ENCODE measurements around the gene ATXN1.

ATXN1 gene

DNA sequence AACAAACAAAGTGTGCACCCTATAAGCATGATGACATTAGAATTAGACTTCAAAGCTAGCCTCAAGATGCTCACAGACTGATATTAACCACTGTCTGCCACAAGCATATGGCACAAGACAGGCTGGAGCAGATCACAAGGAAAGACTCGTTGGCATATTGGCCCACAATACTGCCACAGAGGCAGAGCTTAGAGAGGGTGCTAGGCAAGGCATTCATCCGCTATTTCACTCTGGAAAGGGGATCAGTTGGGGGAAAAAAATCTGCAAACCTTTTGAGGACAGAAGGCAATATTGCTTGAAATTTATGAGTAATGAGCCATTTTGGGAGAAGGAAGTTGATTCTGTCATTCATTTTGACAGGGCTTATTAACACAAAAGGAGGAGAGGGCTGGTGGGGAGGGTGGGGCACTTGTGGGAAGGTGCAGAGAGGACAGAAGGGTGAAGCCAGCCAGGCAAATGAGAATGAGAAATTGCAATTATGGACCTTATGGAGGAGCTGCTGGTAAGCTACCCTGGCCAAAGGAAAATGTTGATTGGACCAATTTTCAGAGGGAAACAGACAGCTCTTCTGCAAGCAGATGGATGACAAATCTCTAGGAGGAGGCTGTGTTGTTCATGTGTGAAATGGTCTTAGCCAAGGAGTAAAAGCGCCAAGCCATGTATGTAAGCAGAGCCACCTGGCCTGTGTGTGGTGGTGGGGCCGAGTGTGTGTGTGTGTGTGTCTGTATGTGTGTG, 335.2 kb downstream of the ATXN1 start:
- no peak for TF ChIP-seq EZH2phosphoT487 (conservative IDR thresholded peaks at IDR 0.05; ENCODE audit: low read length)
- TF ChIP-seq CTCF (IDR thresholded peaks at IDR 0.05; ENCODE audit: insufficient read depth, low read length, poor library complexity, severe bottlenecking), result no peak
- H3K9me3 ChIP-seq (ENCODE audit: insufficient read depth, low read length), result no peaks in the 10 kb centered on the region
- H4K20me1 ChIP-seq (ENCODE audit: low read depth, low read length), result no peaks in the 10 kb centered on the region
- H3K79me2 ChIP-seq (ENCODE audit: insufficient read depth, low read length), result no peaks in the 10 kb centered on the region
- no peak overlapping the region for H3K4me3 ChIP-seq (ENCODE audit: insufficient read depth, low read length, poor library complexity, severe bottlenecking)
- H3F3A ChIP-seq (ENCODE audit: insufficient read depth), result peaks cover 3% of the 10 kb centered on the region; the same call in 1 of the 2 replicates
- no peak overlapping the region for H3K27ac ChIP-seq (ENCODE audit: low read depth, low read length)
- no peak overlapping the region for H3K4me2 ChIP-seq (ENCODE audit: low read depth, low read length, poor library complexity, severe bottlenecking)
- H3K9ac ChIP-seq (ENCODE audit: low read length), result no peak overlapping the region
- H2AFZ ChIP-seq (ENCODE audit: low read depth, low read length, severe bottlenecking), result no peak overlapping the region
- H3K36me3 ChIP-seq (ENCODE audit: low read length), result no peaks in the 10 kb centered on the region
- H3K9me2 ChIP-seq (replicated peaks; ENCODE audit: insufficient read depth, low read length), result no peaks in the 10 kb centered on the region
- no peaks in the 10 kb centered on the region for H3K27me3 ChIP-seq (ENCODE audit: low read length)

GRCh38 chr6:16421462-16421960, 339.7 kb downstream of the ATXN1 start:
- H3K27ac ChIP-seq (ENCODE audit: low read depth, low read length), result peak overlapping the region; percentile 86
- H3F3A ChIP-seq (ENCODE audit: insufficient read depth), result peaks cover 14% of the 10 kb centered on the region
- H2AFZ ChIP-seq (ENCODE audit: low read depth, low read length, severe bottlenecking), result peak overlapping the region; percentile 69
- H3K79me2 ChIP-seq (ENCODE audit: insufficient read depth, low read length), result no peaks in the 10 kb centered on the region
- no peaks in the 10 kb centered on the region for H3K27me3 ChIP-seq (ENCODE audit: low read length)
- no peaks in the 10 kb centered on the region for H3K9me3 ChIP-seq (ENCODE audit: insufficient read depth, low read length)
- no peak for TF ChIP-seq CTCF (IDR thresholded peaks at IDR 0.05; ENCODE audit: insufficient read depth, low read length, poor library complexity, severe bottlenecking)
- TF ChIP-seq EZH2phosphoT487 (conservative IDR thresholded peaks at IDR 0.05; ENCODE audit: low read length), result no peak
- H3K9ac ChIP-seq (ENCODE audit: low read length), result peak overlapping the region; percentile 28
- no peaks in the 10 kb centered on the region for H3K9me2 ChIP-seq (replicated peaks; ENCODE audit: insufficient read depth, low read length)
- H3K36me3 ChIP-seq (ENCODE audit: low read length), result no peaks in the 10 kb centered on the region
- peak overlapping the region; percentile 12 for H3K4me3 ChIP-seq (ENCODE audit: insufficient read depth, low read length, poor library complexity, severe bottlenecking)
- H3K4me2 ChIP-seq (ENCODE audit: low read depth, low read length, poor library complexity, severe bottlenecking), result peak overlapping the region; percentile 61
- H4K20me1 ChIP-seq (ENCODE audit: low read depth, low read length), result no peaks in the 10 kb centered on the region

GRCh38 chr6:16420715-16421461, 340.4 kb downstream of the ATXN1 start:
- no peaks in the 10 kb centered on the region for H3K36me3 ChIP-seq (ENCODE audit: low read length)
- no peaks in the 10 kb centered on the region for H3K27me3 ChIP-seq (ENCODE audit: low read length)
- TF ChIP-seq EZH2phosphoT487 (conservative IDR thresholded peaks at IDR 0.05; ENCODE audit: low read length) (no peak), CTCF (IDR thresholded peaks at IDR 0.05; ENCODE audit: insufficient read depth, low read length, poor library complexity, severe bottlenecking) (no peak)
- no peaks in the 10 kb centered on the region for H4K20me1 ChIP-seq (ENCODE audit: low read depth, low read length)
- peak overlapping the region; percentile 61 for H3K4me2 ChIP-seq (ENCODE audit: low read depth, low read length, poor library complexity, severe bottlenecking)
- H3K27ac ChIP-seq (ENCODE audit: low read depth, low read length), result peak overlapping the region; percentile 86
- no peaks in the 10 kb centered on the region for H3K79me2 ChIP-seq (ENCODE audit: insufficient read depth, low read length)
- H2AFZ ChIP-seq (ENCODE audit: low read depth, low read length, severe bottlenecking), result peak overlapping the region; percentile 69
- H3K4me3 ChIP-seq (ENCODE audit: insufficient read depth, low read length, poor library complexity, severe bottlenecking), result peak overlapping the region; percentile 12
- peaks cover 14% of the 10 kb centered on the region for H3F3A ChIP-seq (ENCODE audit: insufficient read depth)
- no peaks in the 10 kb centered on the region for H3K9me3 ChIP-seq (ENCODE audit: insufficient read depth, low read length)
- H3K9ac ChIP-seq (ENCODE audit: low read length), result peak overlapping the region; percentile 28
- H3K9me2 ChIP-seq (replicated peaks; ENCODE audit: insufficient read depth, low read length), result no peaks in the 10 kb centered on the region
